ENCODE data around the gene VAMP3. TPM values are rescaled to one million over a fixed set of nuclear protein-coding genes. Genes with fewer than 3 reads are reported as not detected.
"Not testable (repeated sequence)": the region's sequence is repeated elsewhere in the genome, so short reads cannot be mapped to it uniquely, and the experiment has no call there.

The VAMP3 gene
- total RNA-seq, 2 donors from 2014 or later: 77.1 to 81.4 TPM

- peak; percentile 50 to 63 for ATAC-seq
- DNase-seq: no peak
- intact Hi-C loops (cut with DNase I): no loop called here
These were observed 10.9 kb upstream of the VAMP3 start for GRCh38 chr1:7760245-7760644.

GRCh38 chr1:7761103-7761502 is 10.0 kb upstream of the VAMP3 start:
- ATAC-seq: peak in 1 of 2 donors; percentile 47

GRCh38 chr1:7767176-7767575 is 3.9 kb upstream of the VAMP3 start:
- DNase-seq: no peak
- no peak for ATAC-seq
- intact Hi-C loops (cut with DNase I): no loop called here

More at GRCh38 chr1:7761103-7761502, 10.0 kb upstream of the VAMP3 start:
- no peak for DNase-seq
- intact Hi-C loops (cut with DNase I): no loop called here

- DNase-seq: no peak
- intact Hi-C loops (cut with DNase I): no loop called here
- ATAC-seq: no peak
These were observed 2.5 kb upstream of the VAMP3 start for GRCh38 chr1:7768583-7768982.

- intact Hi-C loops (cut with DNase I): no loop called here
- no peak for ATAC-seq
These were observed 1.3 kb upstream of the VAMP3 start for GRCh38 chr1:7769673-7770412.

GRCh38 chr1:7770669-7770996 is 463 bp upstream of the VAMP3 start:
- DNase-seq: no peak

More at GRCh38 chr1:7769673-7770412, 1.3 kb upstream of the VAMP3 start:
- no peak for DNase-seq

GRCh38 chr1:7771823-7772299 is 765 bp downstream of the VAMP3 start:
- intact Hi-C loops (cut with DNase I): no loop called here
- no peak for ATAC-seq
- DNase-seq: no peak

More at GRCh38 chr1:7770669-7770996, 463 bp upstream of the VAMP3 start:
- no peak for ATAC-seq
- intact Hi-C loops (cut with DNase I): no loop called here

GRCh38 chr1:7777591-7777990 is 6.5 kb downstream of the VAMP3 start:
- intact Hi-C loops (cut with DNase I): no loop called here
- ATAC-seq (no peak), DNase-seq (no peak)

- DNase-seq (no peak), ATAC-seq (no peak)
- intact Hi-C loops (cut with DNase I): no loop called here
These were observed 7.1 kb downstream of the VAMP3 start for GRCh38 chr1:7778133-7778628.

GRCh38 chr1:7780976-7781375 is 9.9 kb downstream of the VAMP3 start:
- no peak for ATAC-seq
- DNase-seq: no peak
- intact Hi-C loops (cut with DNase I): no loop called here

GRCh38 chr1:7781501-7781900 is 10.4 kb downstream of the VAMP3 start:
- intact Hi-C loops (cut with DNase I): no loop called here
- DNase-seq (no peak), ATAC-seq (no peak)

GRCh38 chr1:7781923-7782495 is 10.9 kb downstream of the VAMP3 start:
- ATAC-seq: no peak
- intact Hi-C loops (cut with DNase I): no loop called here

GRCh38 chr1:7783178-7783711 is 12.1 kb downstream of the VAMP3 start:
- intact Hi-C loops (cut with DNase I): no loop called here
- peak; percentile 80 for DNase-seq
- peak; percentile 64 to 74 for ATAC-seq

More at GRCh38 chr1:7781923-7782495, 10.9 kb downstream of the VAMP3 start:
- DNase-seq: no peak

- ATAC-seq (peak; percentile 95 to 97), DNase-seq (peak; percentile 98)
- intact Hi-C loops (cut with DNase I): no loop called here
These were observed 12.9 kb downstream of the VAMP3 start, which contains the start of gene PER3 for GRCh38 chr1:7783826-7784491. TSS of gene PER3 (plus strand) at chr1:7784291. CDS start at chr1:7784878, 587 bp downstream.

GRCh38 chr1:7784492-7785071 is 13.5 kb downstream of the VAMP3 start:
- intact Hi-C loops (cut with DNase I): no loop called here
- ATAC-seq: peak in 1 of 2 donors; percentile 6
- peak; percentile 48 for DNase-seq

- intact Hi-C loops (cut with DNase I): no loop called here
- no peak for DNase-seq
- ATAC-seq: no peak
These were observed 14.0 kb downstream of the VAMP3 start for GRCh38 chr1:7785108-7785507.

GRCh38 chr1:7786795-7787194 is 15.7 kb downstream of the VAMP3 start:
- DNase-seq (no peak), ATAC-seq (no peak)
- intact Hi-C loops (cut with DNase I): no loop called here

- ATAC-seq: no peak
- intact Hi-C loops (cut with DNase I): loop anchor here in 1 of 2 donors (5.0 kb wide), 1 partner anchor 37 kb away; no protein-coding TSS in a partner anchor
- no peak for DNase-seq
These were observed 18.7 kb downstream of the VAMP3 start for GRCh38 chr1:7789828-7790227.

GRCh38 chr1:7791027-7791426 is 19.9 kb downstream of the VAMP3 start:
- intact Hi-C loops (cut with DNase I): loop anchor here in 1 of 2 donors (5.0 kb wide), 1 partner anchor 36 kb away; no protein-coding TSS in a partner anchor
- not testable (repeated sequence) for DNase-seq, ATAC-seq
